ENCODE results near the gene ARHGAP24.

DNA sequence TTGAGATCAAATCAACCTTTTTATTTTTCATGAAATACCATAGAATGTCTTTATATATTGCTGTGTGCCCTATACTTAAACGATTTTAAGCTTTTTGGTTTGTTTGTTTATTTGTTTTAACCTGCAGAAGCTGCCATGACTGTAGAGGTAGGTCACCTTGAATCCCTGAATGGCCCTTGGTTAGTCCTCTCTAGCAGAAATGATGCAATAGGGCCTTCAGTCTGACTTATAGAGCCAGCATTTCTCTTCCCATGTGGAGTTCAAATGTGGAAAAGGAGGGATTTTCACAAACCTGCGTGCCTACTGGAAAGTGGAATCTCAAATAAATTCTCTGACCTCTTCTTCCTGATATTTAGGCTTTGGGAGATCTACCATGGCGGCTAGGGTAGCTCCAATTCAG, 557.0 kb downstream of the ARHGAP24 start:
- no peak for TF ChIP-seq EP300 (IDR thresholded peaks at IDR 0.05)
- TF ChIP-seq, protein P1, sequence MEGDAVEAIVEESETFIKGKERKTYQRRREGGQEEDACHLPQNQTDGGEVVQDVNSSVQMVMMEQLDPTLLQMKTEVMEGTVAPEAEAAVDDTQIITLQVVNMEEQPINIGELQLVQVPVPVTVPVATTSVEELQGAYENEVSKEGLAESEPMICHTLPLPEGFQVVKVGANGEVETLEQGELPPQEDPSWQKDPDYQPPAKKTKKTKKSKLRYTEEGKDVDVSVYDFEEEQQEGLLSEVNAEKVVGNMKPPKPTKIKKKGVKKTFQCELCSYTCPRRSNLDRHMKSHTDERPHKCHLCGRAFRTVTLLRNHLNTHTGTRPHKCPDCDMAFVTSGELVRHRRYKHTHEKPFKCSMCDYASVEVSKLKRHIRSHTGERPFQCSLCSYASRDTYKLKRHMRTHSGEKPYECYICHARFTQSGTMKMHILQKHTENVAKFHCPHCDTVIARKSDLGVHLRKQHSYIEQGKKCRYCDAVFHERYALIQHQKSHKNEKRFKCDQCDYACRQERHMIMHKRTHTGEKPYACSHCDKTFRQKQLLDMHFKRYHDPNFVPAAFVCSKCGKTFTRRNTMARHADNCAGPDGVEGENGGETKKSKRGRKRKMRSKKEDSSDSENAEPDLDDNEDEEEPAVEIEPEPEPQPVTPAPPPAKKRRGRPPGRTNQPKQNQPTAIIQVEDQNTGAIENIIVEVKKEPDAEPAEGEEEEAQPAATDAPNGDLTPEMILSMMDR (IDR thresholded peaks at IDR 0.05) = no peak
- TF ChIP-seq POLR2A (IDR thresholded peaks at IDR 0.05) = no peak

All from ovary (tissue), 3 donors.